Adrenal gland (tissue), 5 donors: ENCODE results near the gene RPS5.
A peak's percentile ranks its signal among the peaks of the same experiment; 100 is the strongest.

Source experiments
- CTCF ChIP-seq, 6 experiments: fragments of 450-650 bp in 4 of 6; fragments of 200-600 bp in 2 of 6; sonication (generic) in 1 of 6; IDR thresholded peaks; 1 replicate in 5 of 6; 2 replicates in 1 of 6; pipeline versions ENCODE4 v1.5.1 to v1.8.0; 2016 to 2021; ENCODE audit warnings: antibody characterized with exemption in 6 of 6, mild to moderate bottlenecking in 2 of 6, moderate library complexity in 1 of 6
- POLR2A ChIP-seq, 2 donors: fragments of 450-650 bp; IDR thresholded peaks; one replicate each; pipeline ENCODE4 v1.6.1; 2017; ENCODE audit warnings: antibody characterized with exemption in 2 of 2, mild to moderate bottlenecking in 2 of 2, moderate library complexity in 1 of 2
- donor health status: DM: no; HTN: no; CAD: no.

- TF ChIP-seq CTCF (IDR thresholded peaks at IDR 0.05) (peak in 2 of 6 experiments; percentile 12 to 17), POLR2A (IDR thresholded peaks at IDR 0.05) (no peak)
Measured at GRCh38 chr19:58406818-58407657, 20.0 kb downstream of the RPS5 start.
